A204.1 (cell line): ENCODE results near the gene AGBL5.

Source experiments
- FAIRE-seq: peaks from 2 replicates; lab custom pipeline; 2012; peaks lifted over from hg19 to GRCh38; lab: Jason Lieb, UNC

The AGBL5 gene, protein sequence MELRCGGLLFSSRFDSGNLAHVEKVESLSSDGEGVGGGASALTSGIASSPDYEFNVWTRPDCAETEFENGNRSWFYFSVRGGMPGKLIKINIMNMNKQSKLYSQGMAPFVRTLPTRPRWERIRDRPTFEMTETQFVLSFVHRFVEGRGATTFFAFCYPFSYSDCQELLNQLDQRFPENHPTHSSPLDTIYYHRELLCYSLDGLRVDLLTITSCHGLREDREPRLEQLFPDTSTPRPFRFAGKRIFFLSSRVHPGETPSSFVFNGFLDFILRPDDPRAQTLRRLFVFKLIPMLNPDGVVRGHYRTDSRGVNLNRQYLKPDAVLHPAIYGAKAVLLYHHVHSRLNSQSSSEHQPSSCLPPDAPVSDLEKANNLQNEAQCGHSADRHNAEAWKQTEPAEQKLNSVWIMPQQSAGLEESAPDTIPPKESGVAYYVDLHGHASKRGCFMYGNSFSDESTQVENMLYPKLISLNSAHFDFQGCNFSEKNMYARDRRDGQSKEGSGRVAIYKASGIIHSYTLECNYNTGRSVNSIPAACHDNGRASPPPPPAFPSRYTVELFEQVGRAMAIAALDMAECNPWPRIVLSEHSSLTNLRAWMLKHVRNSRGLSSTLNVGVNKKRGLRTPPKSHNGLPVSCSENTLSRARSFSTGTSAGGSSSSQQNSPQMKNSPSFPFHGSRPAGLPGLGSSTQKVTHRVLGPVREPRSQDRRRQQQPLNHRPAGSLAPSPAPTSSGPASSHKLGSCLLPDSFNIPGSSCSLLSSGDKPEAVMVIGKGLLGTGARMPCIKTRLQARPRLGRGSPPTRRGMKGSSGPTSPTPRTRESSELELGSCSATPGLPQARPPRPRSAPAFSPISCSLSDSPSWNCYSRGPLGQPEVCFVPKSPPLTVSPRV

GRCh38 chr2:27050996-27051901, at the start of gene AGBL5:
Gene AGBL5 (plus strand): TSS chr2:27051668. CDS start chr2:27052959, 1,291 bp downstream.
- FAIRE-seq, result no peak

DNA sequence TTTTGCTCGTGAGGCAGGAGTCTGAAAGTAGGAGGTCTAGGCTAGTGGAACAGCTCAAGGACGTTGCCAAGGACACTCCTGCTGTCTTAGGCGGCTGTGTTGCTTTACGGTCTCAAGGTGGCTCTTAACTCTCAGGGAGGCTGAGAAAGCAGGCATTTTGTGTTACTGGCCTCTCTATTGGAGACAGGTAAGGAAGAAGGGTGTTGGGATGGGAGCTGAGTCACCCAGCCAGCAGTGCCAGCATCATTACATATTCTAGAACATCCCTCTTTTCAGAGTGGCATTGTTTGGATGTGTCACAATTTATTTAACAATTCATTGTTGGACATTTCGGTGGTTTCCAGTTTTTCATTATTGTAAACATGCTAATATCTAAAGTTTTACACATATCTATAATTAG, 49.5 kb upstream of the AGBL5 start:
- no peak for FAIRE-seq

- FAIRE-seq, result no peak
These were observed 48.5 kb upstream of the AGBL5 start for GRCh38 chr2:27003007-27003406.

DNA sequence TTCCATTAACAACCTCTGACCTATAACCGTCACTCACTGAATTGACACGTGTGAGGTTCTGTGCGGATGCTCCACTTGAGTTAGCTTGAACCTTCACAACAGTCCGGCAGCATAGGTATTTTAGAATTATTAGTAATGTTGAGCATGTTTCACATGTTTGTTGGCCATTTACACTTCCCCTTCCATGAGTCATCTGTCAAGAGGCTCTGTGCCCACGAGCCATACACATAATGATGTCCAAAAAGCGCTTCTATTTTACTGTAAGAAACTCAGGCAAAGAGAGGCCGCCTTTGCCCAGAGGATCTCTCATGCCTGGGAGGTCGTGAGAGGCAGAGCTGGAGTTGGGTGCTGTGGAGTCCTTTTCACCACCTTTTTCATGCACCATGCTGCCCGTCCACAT, 47.6 kb upstream of the AGBL5 start:
- no peak for FAIRE-seq

GRCh38 chr2:27006602-27007415, 44.7 kb upstream of the AGBL5 start:
- FAIRE-seq, result no peak

DNA sequence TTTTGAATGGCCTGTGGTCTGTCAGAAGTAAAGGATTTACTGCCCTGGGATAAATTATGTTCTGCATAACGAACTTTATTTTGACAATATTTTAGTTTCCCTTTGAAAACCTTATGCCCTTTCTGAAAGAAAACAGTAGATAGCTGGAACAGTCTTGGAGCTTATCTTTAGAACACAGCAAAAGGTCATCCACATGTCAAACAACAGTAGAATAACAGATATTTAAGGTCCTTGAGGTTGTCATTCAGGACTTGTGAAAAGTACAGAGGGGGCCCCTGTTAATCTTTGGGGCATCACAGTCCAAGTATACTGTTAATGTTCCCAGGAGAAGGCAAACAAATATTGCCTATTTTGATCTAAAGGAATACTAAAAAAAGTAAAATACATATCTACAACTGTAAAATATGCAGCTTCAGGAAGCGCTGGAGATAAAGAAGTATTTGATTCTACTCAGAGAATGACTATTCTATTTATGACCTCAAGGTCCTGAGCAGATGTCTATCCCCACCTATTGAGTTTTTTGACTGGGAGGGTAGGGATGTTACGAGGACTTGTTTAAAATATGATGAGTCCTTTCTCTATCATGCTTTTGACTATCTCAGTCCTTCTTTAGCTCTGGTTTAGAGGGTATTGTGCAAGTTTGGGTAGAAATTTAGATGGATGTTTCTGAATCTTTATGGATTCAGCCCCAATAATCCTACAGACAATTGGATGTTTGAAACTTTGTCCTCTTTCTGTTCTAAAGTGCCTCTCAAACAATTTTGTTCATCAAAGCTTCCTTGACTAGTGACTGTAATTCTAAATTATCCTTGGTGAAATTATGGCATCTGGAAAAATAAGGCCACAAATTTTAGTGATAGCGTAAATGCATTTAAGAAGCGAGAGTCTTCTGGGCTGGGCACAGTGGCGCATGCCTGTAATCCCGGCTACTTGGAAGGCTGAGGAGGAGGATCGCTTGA, 43.8 kb upstream of the AGBL5 start:
- FAIRE-seq, result no peak

DNA sequence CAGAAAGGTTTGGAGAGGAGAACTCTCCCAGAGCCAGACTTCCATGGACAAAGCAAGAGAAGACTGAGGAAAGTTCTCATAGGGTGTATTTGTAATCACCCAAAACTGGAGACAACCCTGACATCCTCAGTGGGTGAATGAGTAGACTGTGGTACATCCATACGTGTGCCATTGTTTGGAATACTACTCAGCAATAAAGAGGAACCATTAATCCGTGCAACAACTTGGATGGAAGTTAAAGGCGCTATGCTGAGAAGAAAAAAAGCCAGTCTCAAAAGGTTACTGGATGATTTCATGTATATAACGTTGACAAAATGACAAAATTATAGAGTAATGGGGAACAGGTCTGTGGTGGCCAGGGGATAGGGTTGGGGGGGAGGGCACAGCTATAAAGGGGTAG, 42.8 kb upstream of the AGBL5 start:
- FAIRE-seq, result no peak

- FAIRE-seq, result no peak
These were observed 42.4 kb upstream of the AGBL5 start for GRCh38 chr2:27009083-27009482.

DNA sequence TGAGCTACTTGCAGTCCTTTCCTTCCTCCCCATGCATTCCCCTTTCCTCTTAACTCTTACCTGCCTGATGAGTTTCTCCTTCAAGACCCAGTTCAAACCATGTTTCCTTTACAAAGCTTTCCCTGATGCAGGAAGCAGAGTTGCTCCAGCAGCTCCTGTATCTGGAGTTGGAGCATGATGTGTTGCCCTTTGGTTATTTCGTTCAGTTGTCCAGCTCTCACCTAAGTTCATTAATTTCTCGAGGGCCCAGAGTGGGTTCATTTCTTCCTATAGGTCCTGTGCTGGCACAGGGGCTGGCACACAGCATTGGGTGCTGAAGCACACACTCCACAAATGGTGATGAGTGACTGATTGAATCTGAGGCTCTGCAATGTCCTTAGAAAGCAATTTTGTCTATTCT, 41.8 kb upstream of the AGBL5 start:
- no peak for FAIRE-seq

GRCh38 chr2:27010139-27010538, 41.3 kb upstream of the AGBL5 start:
- no peak for FAIRE-seq

DNA sequence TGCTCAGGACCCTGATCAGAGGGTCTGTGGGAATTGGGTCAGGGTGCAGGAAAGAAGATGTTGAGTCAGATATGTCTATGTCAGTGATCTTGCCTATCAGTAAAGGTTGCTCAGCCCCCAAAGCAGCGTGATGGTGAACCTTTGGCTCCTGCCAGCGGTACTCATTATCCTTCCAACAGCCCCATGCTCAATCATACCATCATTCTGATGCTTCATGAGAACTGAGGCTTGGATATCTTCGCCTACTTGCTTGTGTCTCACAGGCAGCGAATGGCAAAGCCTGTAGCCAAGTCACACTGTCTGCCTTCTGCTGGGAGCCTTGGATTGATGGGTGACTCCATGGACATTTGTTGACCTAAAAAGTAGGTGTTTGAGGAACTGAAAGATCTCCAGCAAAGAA, 37.7 kb upstream of the AGBL5 start:
- no peak for FAIRE-seq

DNA sequence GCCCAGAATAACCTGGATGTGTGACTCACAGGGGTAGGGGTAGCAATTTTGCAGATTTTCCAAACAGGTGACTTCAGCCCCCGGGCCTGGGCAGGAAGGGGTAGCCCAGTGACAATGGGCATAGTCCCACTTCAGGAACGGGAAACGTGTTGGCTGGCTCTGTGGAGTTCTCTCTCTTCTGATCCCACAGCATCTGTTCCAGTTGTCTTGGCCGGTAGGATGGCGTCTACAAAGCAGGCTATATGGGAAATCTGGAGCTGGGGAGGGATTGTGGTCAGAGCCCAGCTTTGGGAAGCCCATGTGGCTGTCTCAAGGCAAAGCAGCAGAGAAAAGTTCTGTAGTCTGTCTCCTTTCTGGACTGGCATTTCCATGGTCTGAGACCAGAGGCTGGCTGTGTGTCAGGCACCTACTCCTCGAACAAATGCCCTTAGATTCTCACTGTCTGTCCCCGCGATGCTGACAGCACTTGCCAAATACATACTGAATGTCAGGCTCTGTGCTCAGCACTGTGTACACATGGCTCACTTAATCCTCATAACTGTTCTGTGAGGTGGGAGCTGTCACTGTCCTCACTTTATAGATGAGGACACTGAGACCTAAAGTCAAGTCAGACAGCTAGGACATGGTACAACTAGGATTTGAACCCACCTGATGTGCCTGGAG, 36.6 kb upstream of the AGBL5 start:
- no peak for FAIRE-seq

GRCh38 chr2:27016801-27017325, 34.6 kb upstream of the AGBL5 start:
- no peak for FAIRE-seq

DNA sequence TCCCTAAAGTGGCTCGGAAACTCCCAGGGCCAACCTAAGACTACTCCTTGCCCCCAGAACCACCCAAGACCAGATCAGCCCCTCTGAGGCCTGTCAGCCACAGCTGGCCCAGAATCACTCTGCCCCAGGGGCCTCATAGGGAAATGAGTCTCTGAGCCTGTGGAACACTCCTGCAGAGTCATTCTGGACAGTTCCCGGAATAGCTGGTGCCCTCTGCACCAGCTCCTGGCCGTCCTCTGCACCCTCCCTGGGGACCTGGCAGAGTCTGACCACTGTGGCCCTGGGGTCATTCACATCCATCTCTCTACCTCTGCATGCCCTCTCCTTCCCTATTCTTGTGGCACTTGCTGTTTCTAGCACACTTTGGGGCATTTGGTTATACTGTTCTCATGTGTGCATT, 33.3 kb upstream of the AGBL5 start:
- FAIRE-seq, result no peak

- FAIRE-seq, result no peak
These were observed 32.0 kb upstream of the AGBL5 start for GRCh38 chr2:27019459-27019858.

DNA sequence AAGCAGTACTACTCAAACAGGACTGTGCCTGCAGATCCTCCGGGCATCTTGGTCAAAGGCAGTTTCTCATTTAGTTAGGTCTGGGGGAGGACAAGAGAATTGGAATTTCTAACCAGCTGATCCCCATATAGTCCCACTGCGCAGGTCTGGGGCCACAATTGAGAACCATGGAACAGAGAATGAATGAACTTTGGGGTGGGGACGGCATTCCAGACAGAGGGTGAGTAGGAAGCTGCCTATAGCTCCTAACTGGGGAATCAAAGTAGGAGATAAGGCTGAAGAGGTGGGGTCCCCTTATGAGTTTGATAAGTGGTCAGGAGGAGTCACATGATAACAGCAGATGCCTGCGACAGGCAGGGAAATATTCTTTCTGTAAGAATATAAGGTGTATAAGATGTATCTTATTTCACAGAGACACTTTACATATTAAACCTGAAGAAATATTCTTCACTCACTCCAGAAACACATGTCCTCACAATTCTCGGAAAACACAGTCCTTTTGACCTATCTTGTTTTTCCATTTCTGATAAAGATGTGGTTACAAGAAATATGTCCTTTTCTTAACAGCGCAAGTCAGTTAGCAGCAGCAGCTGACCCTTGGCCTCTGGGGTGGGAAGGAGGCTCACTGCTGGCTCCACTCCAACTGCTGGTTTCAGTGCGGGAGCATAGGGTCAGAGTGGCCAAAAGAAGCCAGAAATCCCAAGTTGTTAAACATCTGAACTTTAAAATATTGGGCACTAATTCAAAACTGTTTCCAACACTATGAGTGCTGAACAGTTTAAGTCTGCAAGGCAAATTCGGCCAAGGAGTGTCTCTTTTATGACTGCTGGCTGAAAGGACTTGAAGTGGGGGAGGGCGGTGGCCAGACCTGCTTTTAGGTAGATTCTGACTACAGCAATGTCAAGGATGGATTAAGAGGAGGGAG, 31.3 kb upstream of the AGBL5 start:
- FAIRE-seq, result no peak

GRCh38 chr2:27021253-27022049, 30.0 kb upstream of the AGBL5 start:
- FAIRE-seq, result no peak

GRCh38 chr2:27023740-27024139, 27.7 kb upstream of the AGBL5 start:
- no peak for FAIRE-seq
